ENCODE results near the gene TDRD1. TPM values are rescaled to one million over a fixed set of nuclear protein-coding genes. Genes with fewer than 3 reads are reported as not detected.

The TDRD1 gene
- total RNA-seq, 4 donors from 2014 or later = under 0.01 to 1.3 TPM; not detected in 2

GRCh38 chr10:114281461-114281860 is 102.3 kb downstream of the TDRD1 start:
- intact Hi-C loops (cut with DNase I) = no loop called here
- DNase-seq = no peak
- H3K36me3 ChIP-seq = no peaks in the 10 kb centered on the region
- H3K9me3 ChIP-seq = no peaks in the 10 kb centered on the region
- no peak overlapping the region for H3K4me3 ChIP-seq
- no peak overlapping the region for H3K27ac ChIP-seq
- TF ChIP-seq CTCF (IDR thresholded peaks at IDR 0.05) (no peak), POLR2A (IDR thresholded peaks at IDR 0.05) (no peak)
- H3K27me3 ChIP-seq = no peaks in the 10 kb centered on the region
- WGBS, 2 donors = 54 to 65% methylated on average over 4 to 5 of the region's 5 CpGs
- H3K4me1 ChIP-seq = peaks cover 0 to 30% (median 12%) of the 10 kb centered on the region in 3 donors

Small RNA genes lying within 50 kb of the gene (small RNA-seq; reads per million reads assigned to genes)
- gene RF02277 = 0 reads per million in 4 donors

Other genes starting within 250 kb of the TDRD1 start
- gene ADRB1, start 135.5 kb upstream of the TDRD1 start, total RNA-seq = 1 to 10 TPM in 1 of 4 donors, under 1 TPM in 2, not detected in 1; 0.18 to 1.1 (median 0.27) TPM
- 10 to 100 TPM; 15.5 to 28.4 (median 23.5) TPM for gene CCDC186, start 5.2 kb upstream of the TDRD1 start, total RNA-seq
- 1 to 10 TPM; 2.9 to 5.7 (median 4.9) TPM for gene VWA2, start 59.9 kb downstream of the TDRD1 start, total RNA-seq
- 10 to 100 TPM in 3 of 4 donors, 1 to 10 TPM in 1; 9.8 to 15.5 (median 11.8) TPM for gene AFAP1L2, start 225.1 kb downstream of the TDRD1 start, total RNA-seq

All from esophagus squamous epithelium (tissue), 5 donors.